Panc1 (cell line): ENCODE results near the gene TIMM44. TPM values are rescaled to one million over a fixed set of nuclear protein-coding genes. Genes with fewer than 3 reads are reported as not detected.

Source experiments
- ATAC-seq: fragments of 200-7000 bp; cut with Tn5 transposase; 2 replicates; pipeline ENCODE4 v1.9.1; 2020; ENCODE audit warnings: mild to moderate bottlenecking, moderate library complexity
- BruUV-seq: library from RNA; stranded (reverse); fragments of 400-500 nt; replicated peaks from 2 replicates; lab custom pipeline; 2021; lab: Mats Ljungman, UMichigan
- CTCF ChIA-PET: fragments of 300-600 bp; sonication (Branson Sonifier 250); formaldehyde crosslinking; loops from one replicate; lab custom pipeline; 2022; ENCODE audit warnings: antibody characterized with exemption; lab: Charles Lee
- POLR2A ChIA-PET: fragments of 300-600 bp; sonication (Branson Sonifier 250); formaldehyde crosslinking; loops from one replicate; lab custom pipeline; 2022; ENCODE audit warnings: antibody characterized with exemption; lab: Charles Lee
- DNase-seq: peaks from one replicate; pipeline ENCODE4 v3.0.0-alpha.2; 2010; ENCODE audit warnings: low read depth, low spot score
- H3K27ac ChIP-seq: 2 replicates; pipeline ENCODE4 v1.5.1; 2011; ENCODE audit warnings: mild to moderate bottlenecking, low read length, inconsistent platforms
- H3K27me3 ChIP-seq: fragments of 200-500 bp; sonication (Bioruptor generic); 2 replicates; pipeline ENCODE4 v1.6.0; 2014; ENCODE audit warnings: low read length, inconsistent platforms; ENCODE audit not compliant: control insufficient read depth, insufficient read depth
- H3K36me3 ChIP-seq: fragments of 200-500 bp; sonication (Bioruptor generic); 2 replicates; pipeline ENCODE4 v1.5.1; 2014; ENCODE audit warnings: inconsistent platforms, mild to moderate bottlenecking, low read length, moderate library complexity; ENCODE audit not compliant: control insufficient read depth, insufficient read depth
- H3K4me1 ChIP-seq: 2 replicates; pipeline ENCODE4 v1.5.1; 2011; ENCODE audit warnings: inconsistent platforms, mild to moderate bottlenecking, low read length, moderate library complexity; ENCODE audit not compliant: control insufficient read depth, insufficient read depth
- H3K4me3 ChIP-seq, 2 experiments: 2 replicates each; pipeline ENCODE4 v1.5.1; 2011 to 2012; ENCODE audit warnings: low read depth in 2 of 2, low read length in 2 of 2, mild to moderate bottlenecking in 2 of 2, inconsistent platforms in 1 of 2, moderate library complexity in 1 of 2
- H3K9me3 ChIP-seq: fragments of 200-500 bp; sonication (Bioruptor generic); 2 replicates; pipeline ENCODE4 v1.5.1; 2014; ENCODE audit warnings: low read depth, mild to moderate bottlenecking, inconsistent platforms, low read length, moderate library complexity; ENCODE audit not compliant: control insufficient read depth, insufficient read depth
- CTCF ChIP-seq: fragments of 450-650 bp; IDR thresholded peaks from 2 replicates; pipeline ENCODE4 v1.5.1; 2017; ENCODE audit warnings: mild to moderate bottlenecking
- POLR2AphosphoS5 ChIP-seq: IDR thresholded peaks from 2 replicates; pipeline ENCODE4 v1.6.1; 2012; ENCODE audit warnings: mild to moderate bottlenecking, low read depth, low read length, moderate library complexity
- REST ChIP-seq, 2 experiments: IDR thresholded peaks; 2 replicates each; pipeline ENCODE4 v1.6.1; 2011 to 2012; ENCODE audit warnings: low read depth in 2 of 2, control low read depth in 1 of 2, low read length in 1 of 2, mild to moderate bottlenecking in 1 of 2, moderate library complexity in 1 of 2; ENCODE audit not compliant: insufficient read depth in 1 of 2
- SIN3A ChIP-seq: IDR thresholded peaks from 2 replicates; pipeline ENCODE4 v1.6.1; 2012; ENCODE audit warnings: low read depth, mild to moderate bottlenecking, low read length, moderate library complexity, borderline replicate concordance; ENCODE audit not compliant: insufficient read depth
- TCF7L2 ChIP-seq: IDR thresholded peaks from 2 replicates; pipeline ENCODE4 v1.6.1; 2011; ENCODE audit warnings: mild to moderate bottlenecking, low read depth, low read length, inconsistent platforms
- in situ Hi-C: cut with HindIII; loops from 2 replicates; pipeline ENCODE4 v1.10.0; 2016; ENCODE audit warnings: low sequenced_read_pairs, low pct_unique_long_range_greater_than_20kb
- intact Hi-C: fragments of 100-400 bp; cut with micrococcal nuclease; formaldehyde crosslinking; loops from one replicate; pipeline ENCODE4 v1.10.0; 2022; ENCODE audit not compliant: unreplicated experiment
- total RNA-seq: library from RNA; stranded (reverse); gene quantifications from one replicate; pipeline ENCODE4 v1.2.1, GENCODE V29; 2021; ENCODE audit not compliant: unreplicated experiment

Gene TIMM44
- total RNA-seq, 1 experiment from 2014 or later = 105 TPM

GRCh38 chr19:7898967-7899366 is 44.5 kb downstream of the TIMM44 start:
- BruUV-seq = no TSS peak
- TF ChIP-seq REST (IDR thresholded peaks at IDR 0.05; ENCODE audit: insufficient read depth in 1 of 2, low read depth in 2 of 2, low read length in 1 of 2) (no peak), CTCF (no peak), POLR2AphosphoS5 (no peak), SIN3A (no peak), TCF7L2 (no peak)
- Histone ChIP-seq H3K9me3 (no peaks in the 10 kb centered on the region), H3K36me3 (no peaks in the 10 kb centered on the region; the same call in 1 of the 2 replicates), H3K27ac (no peak overlapping the region), H3K27me3 (no peaks in the 10 kb centered on the region), H3K4me1 (no peaks in the 10 kb centered on the region; the same call in 1 of the 2 replicates), H3K4me3 (no peak overlapping the region)
- intact Hi-C loops (no loop called here), in situ Hi-C loops (no loop called here)
- ChIA-PET CTCF (no interaction called here), POLR2A (no interaction called here)
- DNase-seq = no peak
- ATAC-seq = no peak

GRCh38 chr19:7897292-7897691 is 46.2 kb downstream of the TIMM44 start:
- H3K9me3 ChIP-seq = no peaks in the 10 kb centered on the region
- intact Hi-C loops (no loop called here), in situ Hi-C loops (no loop called here)
- no peak overlapping the region for H3K27ac ChIP-seq
- no peaks in the 10 kb centered on the region for H3K27me3 ChIP-seq
- ChIA-PET POLR2A (no interaction called here), CTCF (interaction anchor here (0.6 kb wide), 1 partner anchor 286 kb away, joined by 10 read pairs; no protein-coding TSS in a partner anchor)
- no peaks in the 10 kb centered on the region; the same call in 1 of the 2 replicates for H3K4me1 ChIP-seq
- no peak overlapping the region for H3K4me3 ChIP-seq
- TF ChIP-seq SIN3A (no peak), REST (IDR thresholded peaks at IDR 0.05; ENCODE audit: insufficient read depth in 1 of 2, low read depth in 2 of 2, low read length in 1 of 2) (no peak), TCF7L2 (no peak), POLR2AphosphoS5 (no peak), CTCF (no peak)
- BruUV-seq = no TSS peak
- no peaks in the 10 kb centered on the region for H3K36me3 ChIP-seq
- no peak for DNase-seq
- no peak for ATAC-seq
